HCEC 1CT (cell line): ENCODE data around the gene ROBO1.
A peak's percentile ranks its signal among the peaks of the same experiment; 100 is the strongest.

Experiments
- DNase-seq: peaks from one replicate; pipeline ENCODE4 v3.0.0-alpha.2; 2017

Gene ROBO1

DNA sequence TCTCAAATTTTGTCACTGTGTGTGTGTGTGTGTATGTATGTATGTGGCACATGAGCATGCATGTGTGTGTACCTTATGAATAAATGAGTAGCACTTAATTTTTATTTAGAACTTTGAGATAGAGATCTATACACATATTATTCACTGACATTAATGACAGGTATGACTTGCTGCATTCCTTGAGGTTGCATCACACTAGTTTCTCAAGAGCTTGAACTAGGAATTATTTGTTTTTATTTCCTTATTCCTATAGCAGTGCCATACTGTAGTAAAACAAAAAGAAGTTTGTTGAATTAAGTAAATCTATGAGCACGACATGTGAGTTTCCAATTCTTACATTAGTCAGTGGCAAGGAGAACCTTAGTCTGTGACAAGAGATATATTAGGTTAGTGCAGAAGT lies 943.9 kb downstream of the ROBO1 start:
- peak; percentile 60 for DNase-seq

- no peak for DNase-seq
Measured at GRCh38 chr3:78823434-78823833, 944.4 kb downstream of the ROBO1 start.

GRCh38 chr3:78822726-78823125 lies 945.1 kb downstream of the ROBO1 start:
- no peak for DNase-seq

- no peak for DNase-seq
Measured at GRCh38 chr3:78820542-78820941, 947.3 kb downstream of the ROBO1 start.

- no peak for DNase-seq
Measured at GRCh38 chr3:78818161-78818985, 949.4 kb downstream of the ROBO1 start.

DNA sequence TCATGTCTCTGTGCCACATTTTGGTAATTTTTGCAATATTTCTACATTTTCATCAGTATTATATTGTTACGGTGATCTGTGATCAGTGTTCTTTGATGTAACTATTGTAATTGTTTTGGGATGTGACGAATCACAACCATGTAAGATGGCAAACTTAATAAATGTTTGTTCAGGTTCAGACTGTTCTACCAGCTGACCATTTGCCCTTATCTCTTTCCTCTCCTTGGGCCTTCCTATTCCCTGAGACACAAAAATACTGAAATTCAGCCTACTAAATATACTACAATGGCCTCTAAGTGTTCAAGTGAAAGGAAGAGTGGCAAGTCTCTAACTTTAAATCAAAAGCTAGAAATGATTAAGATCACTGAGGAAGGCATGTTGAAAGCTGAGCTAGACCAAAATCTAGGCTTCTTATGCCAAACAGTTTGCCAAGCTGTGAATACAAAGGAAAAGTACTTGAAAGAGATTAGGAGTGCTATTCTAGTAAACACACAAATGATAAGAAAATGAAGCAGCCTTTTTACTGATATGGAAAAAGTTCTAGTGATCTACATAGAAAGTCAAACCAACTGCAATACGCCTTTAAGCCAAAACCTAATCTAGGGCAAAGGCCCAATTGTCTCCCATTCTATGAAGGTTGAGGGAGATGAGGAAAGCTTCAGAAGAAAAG lies 952.8 kb downstream of the ROBO1 start:
- no peak for DNase-seq

DNA sequence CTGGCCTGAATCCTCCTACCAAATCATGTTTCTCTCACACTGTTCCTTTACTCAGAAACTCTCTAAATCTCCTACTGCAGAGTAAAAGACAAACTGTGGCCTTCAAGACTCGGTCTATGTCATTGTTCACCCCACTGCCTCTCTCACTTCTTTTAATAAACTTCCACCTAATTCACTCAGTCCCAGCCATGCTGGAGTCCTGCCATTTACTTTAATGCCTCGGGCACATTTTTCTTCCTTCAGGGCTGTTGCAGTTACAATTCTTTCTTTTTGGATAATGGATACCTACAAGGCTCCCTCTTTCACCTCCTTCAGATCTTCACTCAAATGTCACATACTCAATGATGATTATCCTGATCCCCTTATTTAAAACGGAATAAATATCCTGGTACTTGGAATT lies 955.6 kb downstream of the ROBO1 start:
- no peak for DNase-seq

GRCh38 chr3:78809966-78810365 lies 957.8 kb downstream of the ROBO1 start:
- no peak for DNase-seq

GRCh38 chr3:78804251-78805037 lies 963.4 kb downstream of the ROBO1 start:
- peak; percentile 25 for DNase-seq

DNA sequence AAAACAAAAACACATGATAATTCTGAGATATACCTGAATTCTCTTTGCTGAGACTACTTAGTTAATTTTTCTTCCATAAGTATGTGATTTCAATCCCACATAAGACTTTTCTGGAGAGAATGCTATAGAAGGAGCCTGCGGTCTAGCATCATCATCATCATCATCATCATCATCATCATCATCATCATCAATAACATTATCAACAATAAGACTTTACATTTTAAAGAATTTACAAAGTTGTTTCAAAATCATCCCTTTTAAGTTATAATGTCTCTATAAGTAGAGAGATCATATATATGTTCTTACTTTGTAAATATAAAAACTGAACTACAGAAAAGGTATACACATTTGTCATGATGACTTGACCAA lies 965.3 kb downstream of the ROBO1 start:
- no peak for DNase-seq

DNA sequence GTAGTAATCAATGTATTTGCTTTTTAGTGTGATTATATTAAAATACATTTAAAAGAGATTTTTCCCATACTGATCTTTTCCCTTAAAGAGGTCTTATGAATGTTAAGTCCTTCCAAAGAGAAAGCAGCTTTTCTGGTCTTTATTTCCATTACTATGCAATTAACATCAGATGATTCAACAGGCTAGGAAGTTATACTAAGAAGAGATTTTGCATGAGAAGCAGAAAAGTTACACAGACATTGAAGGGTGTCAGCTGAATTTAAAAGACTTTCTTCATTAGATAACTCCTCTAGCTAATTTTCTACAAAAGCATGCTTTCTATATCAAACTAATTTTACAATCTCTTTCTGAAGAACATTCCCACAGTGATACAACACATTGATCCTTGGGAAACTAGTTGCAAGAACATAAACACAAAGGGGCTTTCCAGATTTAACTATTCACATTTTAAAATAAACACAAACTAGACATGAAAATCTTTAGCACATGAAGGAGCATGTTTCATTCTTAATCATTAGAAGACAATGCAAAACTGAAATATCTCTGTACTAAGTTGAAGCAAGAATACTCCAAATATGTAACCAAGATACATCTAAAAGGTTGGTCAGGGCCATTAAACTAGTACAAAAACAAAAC lies 965.8 kb downstream of the ROBO1 start:
- no peak for DNase-seq

GRCh38 chr3:78799681-78800080 lies 968.1 kb downstream of the ROBO1 start:
- DNase-seq, result no peak

DNA sequence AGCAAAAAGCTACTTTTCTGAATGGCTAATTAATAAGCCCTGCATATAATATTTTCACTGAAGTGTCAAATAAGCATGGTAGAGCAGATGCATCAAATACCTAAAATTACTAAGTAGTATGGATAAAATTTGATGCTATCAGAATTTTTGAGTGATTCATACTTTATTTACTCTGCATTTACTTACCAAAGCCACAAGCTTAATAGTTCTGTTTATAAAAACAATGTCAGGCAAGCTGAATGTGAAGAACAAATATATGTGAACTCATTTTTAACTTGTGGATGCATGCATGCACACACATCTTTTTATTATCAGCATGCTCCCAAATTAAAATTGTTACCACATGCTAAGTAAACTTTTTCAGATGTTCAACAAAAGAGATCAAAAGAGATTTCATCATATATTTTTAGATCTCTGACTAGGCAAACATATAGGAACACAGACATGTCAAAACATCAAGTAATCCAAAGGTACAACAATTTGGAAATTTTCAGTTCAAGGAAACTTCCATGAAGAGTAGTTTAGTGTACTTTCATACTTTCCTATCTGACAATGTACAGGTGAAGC lies 969.4 kb downstream of the ROBO1 start:
- DNase-seq, result no peak

- no peak for DNase-seq
Measured at GRCh38 chr3:78794431-78794830, 973.4 kb downstream of the ROBO1 start.

DNA sequence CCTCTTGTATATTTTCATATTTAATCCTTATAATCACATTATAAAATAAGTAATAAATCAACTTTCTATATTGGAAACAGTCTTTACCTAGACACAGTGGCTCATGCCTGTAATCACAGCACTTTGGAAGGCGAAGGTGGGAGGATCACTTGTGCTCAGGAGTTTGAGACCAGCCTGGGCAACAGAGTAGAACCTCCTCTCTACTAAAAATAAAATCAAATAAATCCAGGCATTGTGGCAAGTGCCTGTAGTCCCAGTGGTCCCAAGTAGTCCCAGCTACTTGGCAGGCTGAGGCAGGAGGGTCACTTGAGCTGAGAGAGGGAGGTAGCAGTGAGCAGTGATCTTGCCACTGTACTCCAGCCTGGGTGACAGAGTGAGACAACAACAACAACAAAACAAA lies 975.1 kb downstream of the ROBO1 start:
- DNase-seq, result no peak

DNA sequence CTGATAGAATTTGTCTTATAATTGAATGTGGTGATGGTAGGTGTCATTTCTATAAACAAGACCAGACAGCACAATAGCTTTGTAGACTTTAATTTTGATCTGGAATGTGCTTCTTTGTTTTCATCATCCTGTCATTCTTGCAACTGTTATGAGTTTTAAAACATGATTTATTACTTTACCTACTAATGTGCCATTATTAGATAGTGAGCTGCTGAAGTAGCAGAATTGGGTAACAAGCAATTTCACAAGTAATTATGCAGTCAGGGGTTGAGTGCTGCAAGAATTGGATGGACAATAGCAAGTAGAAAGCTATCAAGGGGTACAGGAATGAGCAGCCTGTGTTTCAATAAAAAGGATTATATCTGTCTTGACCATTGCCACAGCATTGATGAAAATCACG lies 975.6 kb downstream of the ROBO1 start:
- DNase-seq, result no peak

- no peak for DNase-seq
Measured at GRCh38 chr3:78791753-78792152, 976.0 kb downstream of the ROBO1 start.

DNA sequence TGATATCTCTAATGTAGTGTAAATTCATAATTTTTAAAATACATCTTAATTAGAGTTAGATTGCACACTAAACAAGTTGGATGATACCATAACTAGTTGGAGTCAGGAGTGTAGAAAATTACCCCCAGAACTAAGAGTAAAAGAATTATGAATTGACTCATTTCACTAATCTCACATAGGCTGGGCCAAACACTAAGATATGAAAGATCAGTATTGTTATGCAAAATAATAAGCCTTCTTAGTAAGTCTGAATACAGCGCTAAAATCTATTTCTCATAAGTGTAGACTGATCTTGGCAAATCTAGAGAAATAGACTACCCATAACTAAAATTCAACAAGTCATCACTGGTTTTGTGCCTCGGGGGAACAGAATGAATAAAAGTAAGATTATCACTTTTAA lies 979.0 kb downstream of the ROBO1 start:
- DNase-seq, result no peak

- DNase-seq, result no peak
Measured at GRCh38 chr3:78785004-78785403, 982.8 kb downstream of the ROBO1 start.

GRCh38 chr3:78781351-78781750 lies 986.4 kb downstream of the ROBO1 start:
- no peak for DNase-seq

DNA sequence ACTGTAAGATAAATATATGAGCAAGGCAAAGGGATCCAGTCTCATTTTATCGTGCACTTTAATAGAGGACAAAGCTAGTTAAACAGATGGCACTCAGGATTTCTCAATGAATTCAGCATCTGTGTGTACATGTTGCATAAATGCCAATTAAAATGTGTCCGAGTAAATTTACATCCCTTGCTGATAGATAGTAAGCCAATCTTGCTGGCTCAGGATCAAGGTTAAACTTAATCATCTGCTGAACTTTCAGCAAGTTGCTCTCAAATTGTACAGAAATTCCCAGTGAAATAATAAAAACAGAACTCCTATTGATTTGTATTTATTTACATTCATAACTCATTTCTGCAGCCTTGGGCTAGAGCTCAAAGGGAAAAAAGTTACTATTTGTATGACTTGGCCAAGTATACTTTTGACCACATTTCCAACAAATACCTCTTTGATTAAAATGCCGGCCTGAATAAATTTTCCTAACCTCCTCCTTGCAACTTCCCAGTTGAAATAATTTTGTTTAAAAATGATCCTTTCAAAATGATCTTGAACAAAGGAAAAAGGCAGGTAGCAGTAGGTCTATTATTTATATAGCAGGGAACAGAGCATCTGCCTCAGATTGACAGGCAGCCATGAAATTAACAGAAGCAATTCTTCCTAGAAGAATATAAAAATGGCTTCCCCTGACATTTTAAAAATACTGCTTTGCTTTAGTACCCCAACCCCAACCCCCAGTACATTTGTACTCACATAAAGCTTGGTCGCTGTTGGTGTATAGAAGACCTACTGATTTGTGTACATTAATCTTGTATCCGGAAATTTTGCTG lies 1001.9 kb downstream of the ROBO1 start:
- no peak for DNase-seq

GRCh38 chr3:78764634-78765033 lies 1003.2 kb downstream of the ROBO1 start:
- no peak for DNase-seq
